Peyer's patch (tissue), 4 donors: ENCODE data around the gene FBXO39. TPM values are rescaled to one million over a fixed set of nuclear protein-coding genes. Genes with fewer than 3 reads are reported as not detected.

Source experiments
- DNase-seq, 3 donors: peaks; one replicate each; pipeline ENCODE4 v3.0.0-alpha.2; 2017 to 2019
- H3K27ac ChIP-seq, 4 donors: fragments of 200-600 bp; sonication (generic); one replicate each; pipeline ENCODE4 v1.5.1; 2016 to 2019
- H3K27me3 ChIP-seq, 2 donors: fragments of 200-600 bp; sonication (generic); one replicate each; pipeline ENCODE4 v1.5.1; 2019
- H3K36me3 ChIP-seq, 3 donors: fragments of 200-600 bp; sonication (generic); one replicate each; pipeline ENCODE4 v1.5.1; 2016 to 2019
- H3K4me1 ChIP-seq, 4 donors: fragments of 200-600 bp; sonication (generic); one replicate each; pipeline ENCODE4 v1.5.1; 2016 to 2019
- H3K4me3 ChIP-seq, 4 donors: fragments of 200-600 bp; sonication (generic); 1 replicate in 3 of 4; 2 replicates in 1 of 4; pipeline ENCODE4 v1.5.1; 2016 to 2019; ENCODE audit warnings: mild to moderate bottlenecking in 1 of 4
- H3K9me3 ChIP-seq, 4 donors: fragments of 200-600 bp; sonication (generic); one replicate each; pipeline ENCODE4 v1.5.1; 2016 to 2019; ENCODE audit warnings: mild to moderate bottlenecking in 1 of 4
- POLR2A ChIP-seq, 2 donors: fragments of 450-650 bp; IDR thresholded peaks; one replicate each; pipeline ENCODE4 v1.5.1; 2017; ENCODE audit warnings: antibody characterized with exemption in 2 of 2, mild to moderate bottlenecking in 2 of 2, moderate library complexity in 2 of 2
- total RNA-seq, 4 donors: library from RNA; depleted of rRNA; stranded (reverse); fragments of >200 nt; gene quantifications; one replicate each; pipeline ENCODE4 v1.1.0, GENCODE V29; 2016
- TF ChIP-seq, protein P1 (sequence below), 6 experiments: fragments of 450-650 bp in 4 of 6; fragments of 200-600 bp in 2 of 6; sonication (generic) in 1 of 6; IDR thresholded peaks; one replicate each; pipeline ENCODE4 v1.5.1; 2017 to 2019; ENCODE audit warnings: antibody characterized with exemption in 6 of 6, mild to moderate bottlenecking in 3 of 6, moderate library complexity in 1 of 6

FBXO39 gene
- total RNA-seq, 4 donors from 2014 or later, result 0.53 to 4.1 TPM; not detected in 2

DNA sequence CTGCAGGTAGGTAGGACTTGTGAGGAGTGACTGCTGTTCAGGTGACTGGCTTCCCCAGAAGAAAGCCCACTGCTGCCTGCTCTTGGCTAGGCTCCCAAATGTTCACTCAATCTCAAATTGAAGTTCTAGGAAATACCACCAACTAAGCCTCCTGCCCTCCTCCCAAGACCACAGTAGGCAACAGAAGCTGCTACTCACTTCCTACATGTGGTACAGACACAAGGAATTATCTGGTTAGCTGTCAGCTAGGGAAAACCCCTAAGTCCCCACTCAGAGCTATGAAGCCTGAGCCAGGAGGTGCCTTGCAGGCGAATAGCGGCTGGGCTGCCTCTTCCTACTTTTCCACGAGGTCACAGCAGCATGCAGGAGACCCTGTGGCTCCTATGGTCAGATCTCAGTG is 4.9 kb downstream of the FBXO39 start:
- Histone ChIP-seq H3K9me3 (peaks cover 0 to 8% (median 0%) of the 10 kb centered on the region in 4 donors), H3K36me3 (no peaks in the 10 kb centered on the region), H3K4me1 (peaks cover 0 to 5% (median 0%) of the 10 kb centered on the region in 4 donors), H3K27ac (no peak overlapping the region), H3K27me3 (no peaks in the 10 kb centered on the region), H3K4me3 (no peak overlapping the region)
- TF ChIP-seq, protein P1, sequence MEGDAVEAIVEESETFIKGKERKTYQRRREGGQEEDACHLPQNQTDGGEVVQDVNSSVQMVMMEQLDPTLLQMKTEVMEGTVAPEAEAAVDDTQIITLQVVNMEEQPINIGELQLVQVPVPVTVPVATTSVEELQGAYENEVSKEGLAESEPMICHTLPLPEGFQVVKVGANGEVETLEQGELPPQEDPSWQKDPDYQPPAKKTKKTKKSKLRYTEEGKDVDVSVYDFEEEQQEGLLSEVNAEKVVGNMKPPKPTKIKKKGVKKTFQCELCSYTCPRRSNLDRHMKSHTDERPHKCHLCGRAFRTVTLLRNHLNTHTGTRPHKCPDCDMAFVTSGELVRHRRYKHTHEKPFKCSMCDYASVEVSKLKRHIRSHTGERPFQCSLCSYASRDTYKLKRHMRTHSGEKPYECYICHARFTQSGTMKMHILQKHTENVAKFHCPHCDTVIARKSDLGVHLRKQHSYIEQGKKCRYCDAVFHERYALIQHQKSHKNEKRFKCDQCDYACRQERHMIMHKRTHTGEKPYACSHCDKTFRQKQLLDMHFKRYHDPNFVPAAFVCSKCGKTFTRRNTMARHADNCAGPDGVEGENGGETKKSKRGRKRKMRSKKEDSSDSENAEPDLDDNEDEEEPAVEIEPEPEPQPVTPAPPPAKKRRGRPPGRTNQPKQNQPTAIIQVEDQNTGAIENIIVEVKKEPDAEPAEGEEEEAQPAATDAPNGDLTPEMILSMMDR (IDR thresholded peaks at IDR 0.05), result no peak
- TF ChIP-seq POLR2A (IDR thresholded peaks at IDR 0.05), result no peak
- no peak for DNase-seq

DNA sequence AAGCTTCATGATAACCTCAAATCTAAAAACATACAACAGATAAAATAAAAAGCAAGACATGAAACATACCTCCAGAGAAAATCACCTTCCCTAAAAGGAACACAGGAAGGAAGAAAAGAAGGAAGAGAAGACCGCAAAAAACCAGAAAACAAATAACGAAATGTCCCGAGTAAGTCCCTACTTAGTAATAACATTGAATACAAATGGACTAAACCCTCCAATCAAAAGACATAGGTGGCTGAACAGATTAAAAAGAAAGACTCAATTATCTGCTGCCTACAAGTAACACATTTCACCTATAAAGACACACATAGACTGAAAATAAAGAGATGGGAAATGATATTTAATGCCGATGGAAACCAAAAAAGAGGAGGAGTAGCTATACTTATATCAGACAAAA is 6.2 kb downstream of the FBXO39 start:
- no peak for DNase-seq
- no peak for TF ChIP-seq POLR2A (IDR thresholded peaks at IDR 0.05)
- TF ChIP-seq, protein P1 (IDR thresholded peaks at IDR 0.05), result no peak

DNA sequence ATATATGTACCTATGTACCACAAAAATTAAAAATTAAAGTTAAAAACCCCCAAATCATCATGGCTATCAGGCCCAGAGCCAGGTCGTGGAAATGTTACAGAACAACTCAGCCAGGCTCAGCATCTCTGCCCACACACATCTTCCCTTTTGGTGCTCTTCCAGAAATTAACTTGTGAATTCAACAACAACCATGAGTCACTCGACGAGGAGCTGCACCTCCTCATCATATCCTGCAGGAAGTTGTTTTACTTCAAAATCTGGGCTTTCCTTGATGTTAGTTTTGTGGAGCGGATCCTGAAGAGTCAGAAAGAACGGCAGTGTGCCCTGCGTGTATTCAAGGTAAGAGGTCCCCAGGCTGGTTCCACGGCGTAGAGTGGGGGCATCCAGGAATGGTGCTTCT is 10.6 kb downstream of the FBXO39 start:
- Histone ChIP-seq H3K9me3 (no peaks in the 10 kb centered on the region), H3K4me3 (no peak overlapping the region), H3K27ac (no peak overlapping the region), H3K4me1 (no peaks in the 10 kb centered on the region), H3K27me3 (peaks cover 0 to 4% of the 10 kb centered on the region in 2 donors), H3K36me3 (no peaks in the 10 kb centered on the region)
- DNase-seq, result no peak
- no peak for TF ChIP-seq POLR2A (IDR thresholded peaks at IDR 0.05)
- TF ChIP-seq, protein P1 (IDR thresholded peaks at IDR 0.05), result no peak

More for the DNA sequence above, 6.2 kb downstream of the FBXO39 start:
- H3K9me3 ChIP-seq, result no peaks in the 10 kb centered on the region
- H3K4me1 ChIP-seq, result no peaks in the 10 kb centered on the region
- H3K27ac ChIP-seq, result no peak overlapping the region
- no peaks in the 10 kb centered on the region for H3K27me3 ChIP-seq
- no peaks in the 10 kb centered on the region for H3K36me3 ChIP-seq
- no peak overlapping the region for H3K4me3 ChIP-seq

DNA sequence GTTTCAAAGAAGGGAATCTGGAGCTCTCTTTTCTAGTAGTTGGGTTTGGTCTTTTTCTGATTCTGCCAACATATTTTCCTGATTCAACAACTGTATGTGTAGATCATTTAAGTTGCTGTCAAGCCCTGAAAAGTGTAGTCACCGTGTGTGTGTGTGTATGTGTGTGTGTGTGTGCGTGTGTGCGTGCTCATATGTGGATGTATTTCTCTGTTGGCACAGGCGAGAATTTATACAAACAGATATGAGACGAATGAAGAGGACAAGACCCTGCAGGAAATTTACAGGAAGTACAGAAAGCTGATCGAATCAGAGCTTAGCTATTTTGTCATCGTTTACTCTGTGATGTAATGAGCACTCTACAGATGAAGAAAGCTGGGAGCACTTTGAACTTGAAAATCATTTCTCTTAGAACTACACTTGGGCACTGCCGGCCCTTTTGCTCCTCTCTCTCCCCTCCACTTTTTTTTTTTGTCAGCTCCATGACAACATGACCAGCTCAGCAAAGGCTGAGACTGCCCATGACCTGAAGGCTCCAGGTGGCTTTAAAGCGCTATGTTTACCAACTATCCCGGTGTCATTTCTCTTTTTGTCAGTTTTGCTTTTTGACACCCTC is 11.2 kb downstream of the FBXO39 start:
- no peaks in the 10 kb centered on the region for H3K36me3 ChIP-seq
- H3K9me3 ChIP-seq, result no peaks in the 10 kb centered on the region
- TF ChIP-seq, protein P1 (IDR thresholded peaks at IDR 0.05), result no peak
- TF ChIP-seq POLR2A (IDR thresholded peaks at IDR 0.05), result no peak
- no peak for DNase-seq
- no peaks in the 10 kb centered on the region for H3K4me1 ChIP-seq
- H3K4me3 ChIP-seq, result no peak overlapping the region
- H3K27ac ChIP-seq, result no peak overlapping the region
- H3K27me3 ChIP-seq, result peaks cover 0 to 4% of the 10 kb centered on the region in 2 donors

GRCh38 chr17:6789146-6789545 is 13.1 kb downstream of the FBXO39 start:
- Histone ChIP-seq H3K27me3 (peaks cover 0 to 4% of the 10 kb centered on the region in 2 donors), H3K4me3 (no peak overlapping the region), H3K9me3 (no peaks in the 10 kb centered on the region), H3K4me1 (no peaks in the 10 kb centered on the region), H3K27ac (no peak overlapping the region), H3K36me3 (no peaks in the 10 kb centered on the region)
- TF ChIP-seq, protein P1 (IDR thresholded peaks at IDR 0.05), result no peak
- TF ChIP-seq POLR2A (IDR thresholded peaks at IDR 0.05), result no peak
- DNase-seq, result no peak
